K562 (cell line): ENCODE data around the gene MRPL30. TPM values are rescaled to one million over a fixed set of nuclear protein-coding genes. Genes with fewer than 3 reads are reported as not detected.

Source experiments
- CBFA2T3 ChIP-seq: fragments of 450-650 bp; IDR thresholded peaks from 2 replicates; pipeline ENCODE4 v1.6.1; 2017
- HMG20B ChIP-seq: fragments of 250-450 bp; sonication (Bioruptor Pico); IDR thresholded peaks from 2 replicates; pipeline ENCODE4 v1.5.0; 2021; ENCODE audit warnings: mild to moderate bottlenecking
- MITF ChIP-seq: IDR thresholded peaks from 2 replicates; pipeline ENCODE4 v1.6.1; 2014; ENCODE audit warnings: antibody characterized with exemption
- MYC ChIP-seq, 2 experiments: fragments of 250-450 bp in 1 of 2; sonication (Bioruptor Pico) in 1 of 2; IDR thresholded peaks; 2 replicates each; pipeline versions ENCODE4 v1.5.1 to v1.6.1; 2012 to 2021; ENCODE audit warnings: low read depth in 2 of 2, borderline replicate concordance in 1 of 2, improper control_type of control experiment in 1 of 2, low read length in 1 of 2, mild to moderate bottlenecking in 1 of 2, moderate library complexity in 1 of 2
- NFIC ChIP-seq: fragments of 450-650 bp; IDR thresholded peaks from 2 replicates; pipeline ENCODE4 v1.6.1; 2017; ENCODE audit warnings: mild to moderate bottlenecking, inconsistent platforms
- THRB ChIP-seq: fragments of 450-650 bp; formaldehyde crosslinking; conservative IDR thresholded peaks from 2 replicates; pipeline ENCODE4 v1.4.0; 2022; ENCODE audit warnings: mild to moderate bottlenecking, missing genetic modification characterization
- XRCC4 ChIP-seq: IDR thresholded peaks from one replicate; pipeline ENCODE4 v1.6.1; 2011; ENCODE audit not compliant: insufficient read depth, insufficient read length; ENCODE audit errors: extremely low read depth
- ZBTB40 ChIP-seq, 2 experiments: fragments of 450-650 bp in 1 of 2; sonication (generic) in 1 of 2; formaldehyde crosslinking in 1 of 2; IDR thresholded peaks; 2 replicates each; pipeline versions ENCODE4 v1.7.1 to v1.9.0; 2016 to 2022; ENCODE audit warnings: inconsistent platforms in 1 of 2, mild to moderate bottlenecking in 1 of 2, missing genetic modification reagents in 1 of 2
- ZC3H4 ChIP-seq: sonication (generic); formaldehyde crosslinking; IDR thresholded peaks from 2 replicates; pipeline ENCODE4 v1.9.0; 2021; ENCODE audit warnings: missing genetic modification reagents, borderline replicate concordance
- ZFX ChIP-seq: sonication (generic); formaldehyde crosslinking; IDR thresholded peaks from 2 replicates; pipeline ENCODE4 v1.8.0; 2022; ENCODE audit warnings: mild to moderate bottlenecking, missing genetic modification reagents, moderate library complexity
- ZNF124 ChIP-seq: sonication (generic); formaldehyde crosslinking; IDR thresholded peaks from 2 replicates; pipeline ENCODE4 v1.8.1; 2022; ENCODE audit warnings: missing genetic modification reagents
- ZNF165 ChIP-seq: fragments of 250-450 bp; sonication (Bioruptor Pico); IDR thresholded peaks from 2 replicates; pipeline ENCODE4 v1.4.0; 2020; ENCODE audit warnings: borderline replicate concordance
- ZNF282 ChIP-seq: sonication (generic); formaldehyde crosslinking; IDR thresholded peaks from 2 replicates; pipeline ENCODE4 v1.8.1; 2023; ENCODE audit warnings: missing genetic modification reagents
- ZNF445 ChIP-seq: fragments of 250-450 bp; sonication (Bioruptor Pico); IDR thresholded peaks from 2 replicates; pipeline ENCODE4 v1.4.0; 2020; ENCODE audit warnings: low read depth, mild to moderate bottlenecking, moderate library complexity
- ZNF77 ChIP-seq: fragments of 250-450 bp; sonication (Bioruptor Pico); IDR thresholded peaks from 2 replicates; pipeline ENCODE4 v1.5.0; 2020
- polyA plus RNA-seq, 8 experiments: library from polyadenylated mRNA; depleted of rRNA in 4 of 8; stranded (reverse) in 5 of 8; unstranded in 3 of 8; fragments of >200 nt; fragmentation: Nextera tagmentation in 2 of 8; fragmentation: Illumina TruSeq in 1 of 8; extraction: Ambion mirVana in 2 of 8; extraction: Trizol in 1 of 8; gene quantifications; 2 replicates each; pipeline versions ENCODE4 v1.2.1 to v1.2.3, GENCODE V29; 2011 to 2014; ENCODE audit warnings: inconsistent platforms in 1 of 8, missing spikeins in 1 of 8
- total RNA-seq, 7 experiments: library from RNA; depleted of rRNA in 6 of 7; stranded (reverse); fragments of >200 nt in 6 of 7; fragmentation: Illumina TruSeq in 2 of 7; extraction: Trizol in 2 of 7; gene quantifications; 2 replicates each; pipeline versions ENCODE4 v1.2.1 to v1.2.3, GENCODE V29; 2011 to 2021; ENCODE audit warnings: low replicate concordance in 1 of 7

Gene MRPL30
- total and polyA plus RNA-seq, 9 of the 15 experiments (the other 6 are each of a cell fraction or from before 2014, with no cell fraction given): 63.3 to 130 (median 87.0) TPM

GRCh38 chr2:99141110-99142108, 39.6 kb upstream of the MRPL30 start, which contains the start of gene C2orf15 (continued):
- no peak for TF ChIP-seq MITF
- no peak for TF ChIP-seq ZNF124 (CRISPR knock-in tag)
- TF ChIP-seq ZNF165 (CRISPR knock-in tag): no peak
- TF ChIP-seq ZNF77: no peak
- no peak for TF ChIP-seq ZC3H4 (CRISPR knock-in tag)
- TF ChIP-seq ZNF282 (CRISPR knock-in tag): no peak
- TF ChIP-seq ZBTB40 (IDR thresholded peaks at IDR 0.05): no peak; the same call in 1 of the 2 replicates
- TF ChIP-seq ZBTB40 (CRISPR knock-in tag; IDR thresholded peaks at IDR 0.05): no peak
- no peak for TF ChIP-seq HMG20B (CRISPR knock-in tag)
- no peak for TF ChIP-seq ZNF445 (CRISPR knock-in tag)
- TF ChIP-seq MYC (IDR thresholded peaks at IDR 0.05; ENCODE audit: low read depth, low read length): no peak
- no peak for TF ChIP-seq MYC (CRISPR knock-in tag; IDR thresholded peaks at IDR 0.05; ENCODE audit: borderline replicate concordance, low read depth)
- TF ChIP-seq NFIC: no peak
- 0 out of 2 replicates have a peak, but pooled peaks have one; percentile 12 for TF ChIP-seq ZFX (CRISPR knock-in tag)
- no peak for TF ChIP-seq CBFA2T3
- TF ChIP-seq XRCC4: no peak
- no peak for TF ChIP-seq THRB (CRISPR knock-in tag)
